Osteocyte (in vitro differentiated cells): ENCODE results near the gene NKAPD1. TPM values are rescaled to one million over a fixed set of nuclear protein-coding genes. Genes with fewer than 3 reads are reported as not detected.

ENCODE experiments used
- DNase-seq: peaks from one replicate; pipeline ENCODE4 v3.0.0; 2021; ENCODE audit warnings: mixed read lengths; ENCODE audit not compliant: unreplicated experiment; ENCODE audit errors: extremely low spot score
- H3K27ac Mint-ChIP-seq: one replicate; pipeline ENCODE4 v1.8.0; 2021; ENCODE audit warnings: mild to moderate bottlenecking, mixed read lengths; ENCODE audit not compliant: unreplicated experiment
- H3K27me3 Mint-ChIP-seq: one replicate; pipeline ENCODE4 v1.8.0; 2021; ENCODE audit warnings: mixed read lengths; ENCODE audit not compliant: unreplicated experiment
- H3K36me3 Mint-ChIP-seq: one replicate; pipeline ENCODE4 v1.8.0; 2021; ENCODE audit warnings: mixed read lengths; ENCODE audit not compliant: unreplicated experiment
- H3K4me1 Mint-ChIP-seq: one replicate; pipeline ENCODE4 v1.8.0; 2021; ENCODE audit warnings: mixed read lengths; ENCODE audit not compliant: unreplicated experiment
- H3K4me3 Mint-ChIP-seq: one replicate; pipeline ENCODE4 v1.8.0; 2021; ENCODE audit warnings: mild to moderate bottlenecking, moderate library complexity, mixed read lengths; ENCODE audit not compliant: unreplicated experiment
- H3K9me3 Mint-ChIP-seq: one replicate; pipeline ENCODE4 v1.8.0; 2021; ENCODE audit warnings: mixed read lengths; ENCODE audit not compliant: unreplicated experiment
- total RNA-seq: library from RNA; stranded (reverse); gene quantifications from 2 replicates; pipeline ENCODE4 v1.2.1, GENCODE V29; 2021
- TF ChIP-seq, protein P1 (sequence below): fragments of 200-600 bp; sonication (generic); IDR thresholded peaks from 2 replicates; pipeline ENCODE4 v1.5.0; 2021; ENCODE audit warnings: antibody characterized with exemption, mild to moderate bottlenecking, moderate library complexity

NKAPD1 gene
- total RNA-seq, 1 donor from 2014 or later: 23.1 TPM

DNA sequence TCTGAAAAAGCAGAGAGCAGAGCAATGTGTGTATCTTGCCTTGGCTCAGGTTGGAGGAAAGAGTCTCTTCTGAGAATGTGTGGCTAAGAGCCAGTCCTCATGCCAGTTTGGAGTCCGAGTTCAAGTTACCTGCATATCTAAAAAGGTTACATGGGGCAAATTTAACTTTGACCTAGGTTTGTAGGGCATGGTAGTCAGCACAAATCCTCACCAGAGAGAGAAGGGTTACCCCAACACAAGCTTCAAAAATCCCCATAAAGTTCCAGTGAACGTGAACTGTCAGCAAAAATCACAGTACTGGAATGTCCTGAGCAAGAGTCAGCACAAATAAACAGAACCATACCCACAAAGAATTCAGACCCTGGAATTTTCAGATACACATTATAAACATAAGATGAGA, 26.4 kb downstream of the NKAPD1 start:
- no peaks in the 10 kb centered on the region for H3K27me3 Mint-ChIP-seq
- TF ChIP-seq, protein P1, sequence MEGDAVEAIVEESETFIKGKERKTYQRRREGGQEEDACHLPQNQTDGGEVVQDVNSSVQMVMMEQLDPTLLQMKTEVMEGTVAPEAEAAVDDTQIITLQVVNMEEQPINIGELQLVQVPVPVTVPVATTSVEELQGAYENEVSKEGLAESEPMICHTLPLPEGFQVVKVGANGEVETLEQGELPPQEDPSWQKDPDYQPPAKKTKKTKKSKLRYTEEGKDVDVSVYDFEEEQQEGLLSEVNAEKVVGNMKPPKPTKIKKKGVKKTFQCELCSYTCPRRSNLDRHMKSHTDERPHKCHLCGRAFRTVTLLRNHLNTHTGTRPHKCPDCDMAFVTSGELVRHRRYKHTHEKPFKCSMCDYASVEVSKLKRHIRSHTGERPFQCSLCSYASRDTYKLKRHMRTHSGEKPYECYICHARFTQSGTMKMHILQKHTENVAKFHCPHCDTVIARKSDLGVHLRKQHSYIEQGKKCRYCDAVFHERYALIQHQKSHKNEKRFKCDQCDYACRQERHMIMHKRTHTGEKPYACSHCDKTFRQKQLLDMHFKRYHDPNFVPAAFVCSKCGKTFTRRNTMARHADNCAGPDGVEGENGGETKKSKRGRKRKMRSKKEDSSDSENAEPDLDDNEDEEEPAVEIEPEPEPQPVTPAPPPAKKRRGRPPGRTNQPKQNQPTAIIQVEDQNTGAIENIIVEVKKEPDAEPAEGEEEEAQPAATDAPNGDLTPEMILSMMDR: no peak
- no peaks in the 10 kb centered on the region for H3K9me3 Mint-ChIP-seq
- peak overlapping the region; percentile 95 for H3K27ac Mint-ChIP-seq
- DNase-seq: no peak
- peaks cover 8% of the 10 kb centered on the region for H3K36me3 Mint-ChIP-seq
- peaks cover 24% of the 10 kb centered on the region for H3K4me1 Mint-ChIP-seq
- H3K4me3 Mint-ChIP-seq: no peak overlapping the region

DNA sequence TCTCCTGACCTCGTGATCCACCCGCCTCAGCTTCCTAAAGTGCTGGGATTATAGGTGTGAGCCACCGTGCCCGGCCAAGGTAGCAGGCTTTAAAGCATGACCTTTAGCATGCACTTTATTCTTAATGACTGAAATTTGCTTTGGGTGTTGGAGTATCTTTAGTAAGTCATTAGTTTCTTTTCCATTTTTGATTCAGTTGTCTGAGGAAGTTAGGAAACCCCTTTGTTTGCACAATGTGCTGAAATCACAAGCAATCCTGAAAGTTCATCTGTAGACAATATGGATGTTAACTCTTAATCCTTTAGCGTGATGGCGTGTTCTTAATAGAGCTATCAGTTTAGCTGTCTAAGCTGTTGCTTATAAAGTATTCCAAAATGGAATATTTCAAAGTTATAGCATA, 29.3 kb downstream of the NKAPD1 start:
- no peak for DNase-seq
- Mint-ChIP-seq H3K36me3 (no peaks in the 10 kb centered on the region), H3K9me3 (no peaks in the 10 kb centered on the region), H3K27me3 (no peaks in the 10 kb centered on the region), H3K4me3 (no peak overlapping the region), H3K4me1 (peaks cover 22% of the 10 kb centered on the region), H3K27ac (no peak overlapping the region)
- TF ChIP-seq, protein P1: no peak

DNA sequence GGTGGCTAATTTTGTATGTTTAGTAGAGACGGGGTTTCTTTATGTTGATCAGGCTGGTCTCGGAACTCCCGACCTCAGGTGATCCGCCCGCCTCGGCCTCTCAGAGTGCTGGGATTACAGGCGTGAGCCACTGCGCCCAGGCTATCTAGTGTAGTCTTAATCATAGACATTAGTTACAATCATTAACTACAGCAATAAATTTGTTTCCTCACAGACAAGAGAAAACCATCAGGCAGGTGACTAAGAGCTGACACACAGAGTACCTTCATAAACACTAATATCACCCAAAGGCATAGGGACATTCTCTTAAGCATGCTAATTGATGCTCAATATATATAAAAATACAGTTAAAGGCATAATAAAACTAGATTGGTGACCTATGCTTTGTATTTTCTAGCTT, 32.0 kb downstream of the NKAPD1 start:
- Mint-ChIP-seq H3K27ac (no peak overlapping the region), H3K9me3 (peaks cover 8% of the 10 kb centered on the region), H3K4me3 (no peak overlapping the region), H3K36me3 (no peaks in the 10 kb centered on the region), H3K4me1 (peaks cover 7% of the 10 kb centered on the region), H3K27me3 (no peaks in the 10 kb centered on the region)
- no peak for DNase-seq
- TF ChIP-seq, protein P1: no peak

DNA sequence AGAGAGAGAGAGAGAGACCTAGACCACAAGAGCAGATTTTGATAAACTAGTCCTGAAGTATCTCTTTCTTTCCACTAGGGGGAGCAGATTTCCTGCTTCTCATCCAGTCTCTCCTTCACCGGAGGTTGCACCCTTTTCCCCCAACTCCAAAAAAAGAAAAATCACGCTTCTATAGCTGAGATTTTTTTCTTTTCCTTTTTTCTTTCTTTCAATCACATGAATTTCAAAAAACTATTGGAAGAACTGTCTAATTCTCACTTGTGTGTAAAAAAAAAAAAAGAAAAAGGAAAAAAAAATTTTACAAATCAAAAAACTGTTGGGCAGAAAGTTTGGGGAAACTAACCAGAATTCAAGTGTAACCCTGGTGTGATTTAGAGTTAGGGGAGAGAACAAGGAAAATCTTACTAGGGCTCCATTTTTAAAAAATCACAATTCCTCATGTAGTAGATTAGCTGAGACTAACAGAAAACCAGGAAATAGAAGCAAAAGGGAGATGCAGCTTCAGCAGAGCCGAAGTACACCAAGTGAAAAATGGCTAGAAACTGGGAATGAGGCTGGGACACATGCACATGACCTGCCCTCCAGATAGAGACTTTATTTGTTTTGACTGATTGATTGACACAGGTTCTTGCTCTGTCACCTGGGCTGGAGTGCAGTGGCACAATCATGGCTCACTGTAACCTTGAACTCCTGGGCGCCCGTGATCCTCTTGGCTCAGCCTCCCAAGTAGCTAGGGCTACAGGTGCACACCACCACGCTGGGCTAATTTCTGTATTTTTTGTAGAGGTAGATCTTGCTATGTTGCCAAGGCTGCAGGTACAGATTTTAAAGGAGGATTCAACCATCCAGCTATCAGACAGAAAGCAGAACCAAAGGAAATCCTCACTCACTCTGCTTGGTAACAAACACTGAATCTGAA, 39.7 kb downstream of the NKAPD1 start:
- TF ChIP-seq, protein P1: peak; percentile 73
- H3K4me1 Mint-ChIP-seq: peaks cover 4% of the 10 kb centered on the region
- H3K36me3 Mint-ChIP-seq: peaks cover 3% of the 10 kb centered on the region
- H3K27ac Mint-ChIP-seq: no peak overlapping the region
- DNase-seq: no peak
- no peak overlapping the region for H3K4me3 Mint-ChIP-seq
- no peaks in the 10 kb centered on the region for H3K27me3 Mint-ChIP-seq
- H3K9me3 Mint-ChIP-seq: peaks cover 8% of the 10 kb centered on the region

DNA sequence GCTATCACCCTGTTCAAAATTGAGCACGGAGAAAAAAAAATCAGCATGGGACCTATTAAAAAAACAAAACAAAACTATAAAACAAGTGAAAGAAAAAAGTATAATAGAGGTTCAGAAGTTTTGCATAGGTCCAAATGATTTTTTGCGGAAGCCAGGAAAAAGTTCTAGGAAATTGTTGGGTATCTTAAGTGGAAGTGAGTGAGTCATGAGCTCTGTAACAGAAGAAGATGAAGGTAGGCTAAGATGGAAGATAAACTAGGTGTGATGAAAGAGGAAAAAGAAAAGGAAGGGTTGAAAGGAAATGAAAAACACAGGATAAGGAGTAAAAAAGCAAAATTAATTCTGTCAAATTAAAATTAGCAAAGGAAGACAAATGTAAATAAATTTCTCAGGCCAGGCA, 40.4 kb downstream of the NKAPD1 start:
- Mint-ChIP-seq H3K36me3 (peaks cover 3% of the 10 kb centered on the region), H3K27me3 (no peaks in the 10 kb centered on the region), H3K4me1 (peaks cover 4% of the 10 kb centered on the region), H3K4me3 (no peak overlapping the region), H3K27ac (no peak overlapping the region), H3K9me3 (peaks cover 8% of the 10 kb centered on the region)
- no peak for DNase-seq
- TF ChIP-seq, protein P1: no peak
